GM23338 (cell line): ENCODE data around the gene NXPH3.

Experiments used
- CREB1 ChIP-seq: fragments of 250-450 bp; sonication (Bioruptor Pico); IDR thresholded peaks from 2 replicates; pipeline ENCODE4 v1.5.0; 2020; ENCODE audit warnings: low read depth, mild to moderate bottlenecking, moderate library complexity
- EZH2 ChIP-seq: fragments of 200-600 bp; sonication (generic); IDR thresholded peaks from one replicate; pipeline ENCODE4 v1.8.0; 2017; ENCODE audit warnings: antibody characterized with exemption, mild to moderate bottlenecking, low read depth; ENCODE audit not compliant: unreplicated experiment
- EZH2phosphoT487 ChIP-seq: fragments of 200-600 bp; sonication (generic); IDR thresholded peaks from one replicate; pipeline ENCODE4 v1.8.1; 2018; ENCODE audit warnings: antibody characterized with exemption; ENCODE audit not compliant: unreplicated experiment
- ZNF114 ChIP-seq: fragments of 250-450 bp; sonication (Bioruptor Pico); IDR thresholded peaks from 2 replicates; pipeline ENCODE4 v1.5.0; 2020; ENCODE audit warnings: mild to moderate bottlenecking, moderate library complexity
- TF ChIP-seq, protein P1 (sequence below), 2 experiments: fragments of 200-600 bp in 1 of 2; sonication (generic) in 1 of 2; conservative IDR thresholded peaks; 2 replicates each; pipeline versions ENCODE4 v1.5.1 to v1.6.1; 2016 to 2017; ENCODE audit warnings: antibody characterized with exemption in 2 of 2, low read depth in 2 of 2, mild to moderate bottlenecking in 2 of 2, moderate library complexity in 1 of 2
- TF ChIP-seq, protein P2 (sequence below): IDR thresholded peaks from one replicate; pipeline ENCODE4 v1.6.1; 2018; ENCODE audit warnings: antibody characterized with exemption; ENCODE audit not compliant: unreplicated experiment

DNA sequence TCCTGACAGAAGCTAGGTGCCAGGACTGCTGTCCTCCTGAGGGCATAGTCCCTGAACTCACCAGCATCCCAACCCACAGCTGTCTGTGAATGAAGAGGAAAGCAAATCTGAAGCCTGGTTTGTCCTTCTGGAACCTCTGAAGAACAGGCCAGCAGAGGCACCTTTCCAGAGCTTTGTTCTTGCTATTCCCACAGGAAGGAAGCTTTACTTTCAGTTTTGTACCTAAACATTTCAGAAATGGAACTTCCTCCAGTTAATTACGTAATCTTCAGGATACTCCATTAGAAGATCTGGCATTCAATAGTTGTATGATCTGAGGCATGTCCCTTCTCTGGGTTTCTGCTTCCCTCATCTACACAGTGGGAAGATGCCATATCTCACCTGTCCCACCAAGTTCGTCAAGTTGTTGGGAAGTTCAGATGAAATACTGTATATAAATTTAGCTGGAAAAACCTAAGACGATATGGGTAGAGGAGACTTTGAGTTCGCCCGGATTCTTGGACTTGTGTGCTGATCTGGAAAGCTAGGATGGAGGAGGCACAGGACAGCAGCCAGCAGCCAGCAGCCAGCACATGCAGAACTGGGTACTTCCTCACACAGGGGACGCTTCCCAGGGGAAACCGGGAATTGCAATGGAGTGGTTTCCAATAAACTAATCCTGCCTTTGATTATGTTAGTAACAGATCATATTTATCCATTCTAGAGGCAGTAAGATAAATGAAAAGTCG, 22.4 kb downstream of the NXPH3 start:
- TF ChIP-seq EZH2 (no peak), EZH2phosphoT487 (no peak), ZNF114 (CRISPR knock-in tag) (no peak), CREB1 (CRISPR knock-in tag) (no peak)
- TF ChIP-seq, protein P1, sequence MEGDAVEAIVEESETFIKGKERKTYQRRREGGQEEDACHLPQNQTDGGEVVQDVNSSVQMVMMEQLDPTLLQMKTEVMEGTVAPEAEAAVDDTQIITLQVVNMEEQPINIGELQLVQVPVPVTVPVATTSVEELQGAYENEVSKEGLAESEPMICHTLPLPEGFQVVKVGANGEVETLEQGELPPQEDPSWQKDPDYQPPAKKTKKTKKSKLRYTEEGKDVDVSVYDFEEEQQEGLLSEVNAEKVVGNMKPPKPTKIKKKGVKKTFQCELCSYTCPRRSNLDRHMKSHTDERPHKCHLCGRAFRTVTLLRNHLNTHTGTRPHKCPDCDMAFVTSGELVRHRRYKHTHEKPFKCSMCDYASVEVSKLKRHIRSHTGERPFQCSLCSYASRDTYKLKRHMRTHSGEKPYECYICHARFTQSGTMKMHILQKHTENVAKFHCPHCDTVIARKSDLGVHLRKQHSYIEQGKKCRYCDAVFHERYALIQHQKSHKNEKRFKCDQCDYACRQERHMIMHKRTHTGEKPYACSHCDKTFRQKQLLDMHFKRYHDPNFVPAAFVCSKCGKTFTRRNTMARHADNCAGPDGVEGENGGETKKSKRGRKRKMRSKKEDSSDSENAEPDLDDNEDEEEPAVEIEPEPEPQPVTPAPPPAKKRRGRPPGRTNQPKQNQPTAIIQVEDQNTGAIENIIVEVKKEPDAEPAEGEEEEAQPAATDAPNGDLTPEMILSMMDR (conservative IDR thresholded peaks at IDR 0.05; ENCODE audit: low read depth in 2 of 2), result no peak
- TF ChIP-seq, protein P2, sequence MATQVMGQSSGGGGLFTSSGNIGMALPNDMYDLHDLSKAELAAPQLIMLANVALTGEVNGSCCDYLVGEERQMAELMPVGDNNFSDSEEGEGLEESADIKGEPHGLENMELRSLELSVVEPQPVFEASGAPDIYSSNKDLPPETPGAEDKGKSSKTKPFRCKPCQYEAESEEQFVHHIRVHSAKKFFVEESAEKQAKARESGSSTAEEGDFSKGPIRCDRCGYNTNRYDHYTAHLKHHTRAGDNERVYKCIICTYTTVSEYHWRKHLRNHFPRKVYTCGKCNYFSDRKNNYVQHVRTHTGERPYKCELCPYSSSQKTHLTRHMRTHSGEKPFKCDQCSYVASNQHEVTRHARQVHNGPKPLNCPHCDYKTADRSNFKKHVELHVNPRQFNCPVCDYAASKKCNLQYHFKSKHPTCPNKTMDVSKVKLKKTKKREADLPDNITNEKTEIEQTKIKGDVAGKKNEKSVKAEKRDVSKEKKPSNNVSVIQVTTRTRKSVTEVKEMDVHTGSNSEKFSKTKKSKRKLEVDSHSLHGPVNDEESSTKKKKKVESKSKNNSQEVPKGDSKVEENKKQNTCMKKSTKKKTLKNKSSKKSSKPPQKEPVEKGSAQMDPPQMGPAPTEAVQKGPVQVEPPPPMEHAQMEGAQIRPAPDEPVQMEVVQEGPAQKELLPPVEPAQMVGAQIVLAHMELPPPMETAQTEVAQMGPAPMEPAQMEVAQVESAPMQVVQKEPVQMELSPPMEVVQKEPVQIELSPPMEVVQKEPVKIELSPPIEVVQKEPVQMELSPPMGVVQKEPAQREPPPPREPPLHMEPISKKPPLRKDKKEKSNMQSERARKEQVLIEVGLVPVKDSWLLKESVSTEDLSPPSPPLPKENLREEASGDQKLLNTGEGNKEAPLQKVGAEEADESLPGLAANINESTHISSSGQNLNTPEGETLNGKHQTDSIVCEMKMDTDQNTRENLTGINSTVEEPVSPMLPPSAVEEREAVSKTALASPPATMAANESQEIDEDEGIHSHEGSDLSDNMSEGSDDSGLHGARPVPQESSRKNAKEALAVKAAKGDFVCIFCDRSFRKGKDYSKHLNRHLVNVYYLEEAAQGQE, result no peak
